Measurements from ENCODE around the gene TMEM87B. TPM values are rescaled to one million over a fixed set of nuclear protein-coding genes. Genes with fewer than 3 reads are reported as not detected.

The TMEM87B gene
- total RNA-seq, 2 experiments from 2014 or later, result 20.1 to 22.7 TPM

DNA sequence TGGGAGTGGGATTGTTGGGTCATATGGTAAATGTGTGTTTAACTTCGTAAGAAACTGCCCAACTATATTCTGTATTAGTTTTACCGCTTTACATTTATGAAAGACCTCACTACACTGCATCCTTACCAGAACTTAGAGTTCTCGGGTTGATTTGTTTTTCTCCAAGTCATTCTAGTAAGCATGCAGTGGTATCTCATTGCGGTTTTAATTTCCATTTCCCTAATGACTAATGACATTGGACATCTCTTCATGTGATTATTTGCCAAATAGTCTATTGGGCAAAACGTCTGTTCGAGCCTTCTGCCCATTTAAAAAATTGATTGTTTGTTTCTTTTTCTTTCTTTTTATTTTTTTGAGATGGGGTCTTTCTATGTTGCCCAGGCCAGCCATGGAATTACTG, 89.9 kb downstream of the TMEM87B start:
- no peaks in the 10 kb centered on the region for H3K36me3 Mint-ChIP-seq (ENCODE audit: low read depth)
- H3K27me3 Mint-ChIP-seq, result peaks cover 23% of the 10 kb centered on the region
- DNase-seq, result no peak
- CTCF ChIA-PET, result interaction anchor here (0.8 kb wide), 1 partner anchor 11 kb away, joined by 3 read pairs; no protein-coding TSS in a partner anchor
- no peak overlapping the region for H3K4me3 Mint-ChIP-seq
- POLR2A ChIA-PET, result no interaction called here
- no peak overlapping the region for H3K27ac Mint-ChIP-seq
- no peaks in the 10 kb centered on the region for H3K9me3 Mint-ChIP-seq
- H3K4me1 Mint-ChIP-seq, result peaks cover 1% of the 10 kb centered on the region

DNA sequence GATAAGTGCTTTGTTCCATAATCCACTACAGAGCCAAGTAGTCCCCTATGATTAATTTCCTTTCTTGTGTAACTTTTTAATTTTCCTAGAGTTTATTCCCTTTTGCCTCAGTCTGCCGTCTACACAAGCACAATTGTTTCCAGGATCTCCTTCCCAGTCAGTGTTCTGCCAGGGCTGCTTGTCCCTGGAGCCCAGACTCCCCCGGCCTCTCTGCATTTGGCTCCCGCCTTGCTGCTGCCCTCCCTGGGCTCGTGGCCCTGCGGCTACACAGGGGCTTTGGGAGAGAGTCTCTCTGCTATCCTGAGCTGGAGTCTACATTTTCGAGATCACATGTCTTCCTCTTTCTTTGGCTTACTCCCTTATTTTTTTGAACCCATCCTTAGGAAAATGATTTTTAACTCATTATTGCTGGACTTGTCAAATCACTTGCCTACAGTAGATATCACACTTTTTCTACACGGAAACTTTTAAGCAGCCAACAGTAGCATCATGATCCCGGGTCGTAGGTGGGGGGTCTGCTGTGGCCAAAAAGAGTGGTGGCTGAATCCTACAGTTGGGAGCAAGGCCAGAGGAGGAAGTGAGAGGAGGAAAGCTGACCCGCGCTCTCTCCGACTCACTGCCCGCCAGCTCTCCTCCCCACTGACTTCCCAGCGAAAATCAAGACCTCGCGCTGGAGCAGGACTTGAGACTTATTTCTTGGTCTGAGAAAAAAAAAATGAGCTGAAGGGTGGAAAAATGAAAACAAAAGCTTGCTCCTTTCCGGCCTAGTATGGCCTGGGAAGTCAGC, 92.5 kb downstream of the TMEM87B start:
- H3K36me3 Mint-ChIP-seq (ENCODE audit: low read depth), result no peaks in the 10 kb centered on the region
- no peaks in the 10 kb centered on the region for H3K9me3 Mint-ChIP-seq
- no peak for DNase-seq
- POLR2A ChIA-PET, result interaction anchor here (0.6 kb wide), 1 partner anchor 163 kb away, joined by 3 read pairs; no protein-coding TSS in a partner anchor
- H3K4me3 Mint-ChIP-seq, result no peak overlapping the region
- H3K4me1 Mint-ChIP-seq, result no peaks in the 10 kb centered on the region
- CTCF ChIA-PET, result interaction anchor here (0.7 to 0.8 kb wide), 2 partner anchors 10 to 36 kb away, joined by 3 read pairs; no protein-coding TSS in a partner anchor
- no peak overlapping the region for H3K27ac Mint-ChIP-seq
- peaks cover 5% of the 10 kb centered on the region for H3K27me3 Mint-ChIP-seq

DNA sequence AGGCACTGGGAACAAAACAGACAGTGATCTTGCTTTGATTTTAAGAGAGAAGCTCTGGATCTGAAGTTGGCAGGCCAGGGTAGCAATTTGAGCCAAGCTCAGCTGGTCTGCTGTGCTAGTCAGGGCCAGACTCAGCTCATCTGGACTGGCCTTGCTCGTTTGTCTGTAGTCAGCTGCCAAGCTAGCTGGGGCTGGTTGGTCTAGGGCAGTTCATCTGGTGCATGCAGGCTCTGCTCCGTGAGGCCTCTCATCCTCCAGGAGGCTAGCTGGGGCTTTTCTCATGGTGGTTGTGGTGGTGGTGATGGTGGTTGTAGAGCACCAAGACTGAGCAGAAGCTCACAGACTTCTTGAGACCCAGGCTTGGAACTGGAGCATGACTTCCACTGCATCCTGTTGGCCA, 93.4 kb downstream of the TMEM87B start:
- CTCF ChIA-PET, result interaction anchor here (0.7 to 1.1 kb wide), 2 partner anchors 35 to 66 kb away, joined by 3 read pairs; no protein-coding TSS in a partner anchor

DNA sequence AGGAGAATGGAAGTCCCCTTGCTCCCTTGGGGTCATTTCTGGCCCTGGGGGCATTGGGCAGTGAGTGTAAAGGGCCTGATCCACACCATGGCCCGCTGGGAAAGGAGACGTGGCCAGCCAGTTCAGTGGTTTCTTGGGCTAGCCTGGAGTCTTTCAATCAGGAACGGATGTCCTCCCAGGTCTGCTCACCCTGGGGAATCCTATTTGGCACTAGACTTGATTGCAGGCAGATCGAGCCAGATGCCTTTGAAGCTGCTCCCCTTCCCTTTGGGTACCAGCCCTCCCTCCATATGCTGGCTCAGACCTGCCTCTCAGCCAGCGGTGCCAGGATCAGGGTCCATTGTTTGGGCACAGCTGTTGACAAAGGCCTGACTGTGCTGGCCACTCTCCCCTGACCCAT, 94.1 kb downstream of the TMEM87B start:
- Mint-ChIP-seq H3K4me1 (peaks cover 3% of the 10 kb centered on the region), H3K4me3 (no peak overlapping the region), H3K9me3 (no peaks in the 10 kb centered on the region), H3K27ac (no peak overlapping the region), H3K36me3 (ENCODE audit: low read depth) (no peaks in the 10 kb centered on the region), H3K27me3 (no peaks in the 10 kb centered on the region)
- ChIA-PET CTCF (interaction anchor here (1.1 kb wide), 1 partner anchor 65 kb away, joined by 3 read pairs; no protein-coding TSS in a partner anchor), POLR2A (no interaction called here)
- no peak for DNase-seq

More for the DNA sequence above, 93.4 kb downstream of the TMEM87B start:
- H3K9me3 Mint-ChIP-seq, result no peaks in the 10 kb centered on the region
- H3K27ac Mint-ChIP-seq, result no peak overlapping the region
- no peak overlapping the region for H3K4me3 Mint-ChIP-seq
- POLR2A ChIA-PET, result interaction anchor here (0.6 kb wide), 1 partner anchor 164 kb away, joined by 3 read pairs; no protein-coding TSS in a partner anchor
- H3K36me3 Mint-ChIP-seq (ENCODE audit: low read depth), result no peaks in the 10 kb centered on the region
- no peaks in the 10 kb centered on the region for H3K27me3 Mint-ChIP-seq
- no peak for DNase-seq
- no peaks in the 10 kb centered on the region for H3K4me1 Mint-ChIP-seq

DNA sequence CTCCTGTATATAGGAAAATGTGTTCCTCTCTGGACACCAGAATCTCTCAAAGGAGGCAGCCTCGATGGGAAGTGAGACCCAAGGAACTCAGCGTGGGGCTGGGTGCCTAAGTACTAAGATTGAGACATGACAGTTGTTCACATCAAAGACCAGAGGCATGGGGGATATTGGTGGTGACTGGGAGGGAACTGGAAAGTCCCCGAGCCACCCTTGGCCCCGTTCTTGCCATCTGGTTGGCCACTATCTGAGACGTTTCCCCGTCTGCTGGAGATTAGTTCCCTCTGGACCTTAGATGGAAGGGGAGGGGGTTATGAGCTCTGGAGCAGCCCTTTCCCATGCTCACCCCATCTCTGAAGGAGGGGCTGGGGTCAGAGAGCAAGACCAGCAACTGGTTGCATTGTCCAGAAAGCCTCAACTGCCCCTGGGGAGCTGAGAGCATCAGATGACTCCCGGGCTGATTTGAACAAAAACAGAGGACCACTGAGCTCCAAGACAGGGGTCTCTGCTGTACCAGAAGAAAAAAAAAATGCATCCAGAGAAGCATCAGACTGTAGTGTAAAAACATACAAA, 94.9 kb downstream of the TMEM87B start:
- Mint-ChIP-seq H3K27ac (no peak overlapping the region), H3K9me3 (no peaks in the 10 kb centered on the region), H3K4me3 (no peak overlapping the region), H3K36me3 (ENCODE audit: low read depth) (no peaks in the 10 kb centered on the region), H3K4me1 (peaks cover 10% of the 10 kb centered on the region), H3K27me3 (no peaks in the 10 kb centered on the region)
- POLR2A ChIA-PET, result no interaction called here
- CTCF ChIA-PET, result interaction anchor here (1.6 kb wide), 1 partner anchor 13 kb away, joined by 6 read pairs; the partner anchor contains the start of gene FBLN7
- DNase-seq, result no peak

DNA sequence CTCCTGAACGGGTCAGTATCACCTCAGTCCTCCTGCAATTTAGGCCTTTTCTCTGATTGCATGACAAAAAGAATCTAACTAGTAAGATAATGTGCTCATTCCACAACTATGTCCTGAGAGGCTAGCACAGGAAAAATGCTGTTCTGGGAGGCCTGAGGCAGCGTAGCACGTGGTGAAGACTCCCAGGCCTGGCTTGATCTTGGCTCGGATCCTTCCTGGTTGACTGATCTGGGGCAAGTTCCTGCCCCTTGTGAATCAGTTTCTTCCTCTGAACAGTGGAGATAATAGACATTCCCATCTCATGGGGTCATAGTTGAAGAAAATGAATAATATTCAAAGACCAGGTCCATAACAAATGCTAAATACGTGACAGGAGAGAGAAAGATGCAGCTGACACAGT, 95.4 kb downstream of the TMEM87B start:
- Mint-ChIP-seq H3K4me3 (no peak overlapping the region), H3K9me3 (no peaks in the 10 kb centered on the region), H3K4me1 (peaks cover 15% of the 10 kb centered on the region), H3K27me3 (no peaks in the 10 kb centered on the region), H3K27ac (no peak overlapping the region), H3K36me3 (ENCODE audit: low read depth) (no peaks in the 10 kb centered on the region)
- DNase-seq, result no peak
- ChIA-PET POLR2A (no interaction called here), CTCF (interaction anchor here (1.6 kb wide), 1 partner anchor 13 kb away, joined by 6 read pairs; the partner anchor contains the start of gene FBLN7)

DNA sequence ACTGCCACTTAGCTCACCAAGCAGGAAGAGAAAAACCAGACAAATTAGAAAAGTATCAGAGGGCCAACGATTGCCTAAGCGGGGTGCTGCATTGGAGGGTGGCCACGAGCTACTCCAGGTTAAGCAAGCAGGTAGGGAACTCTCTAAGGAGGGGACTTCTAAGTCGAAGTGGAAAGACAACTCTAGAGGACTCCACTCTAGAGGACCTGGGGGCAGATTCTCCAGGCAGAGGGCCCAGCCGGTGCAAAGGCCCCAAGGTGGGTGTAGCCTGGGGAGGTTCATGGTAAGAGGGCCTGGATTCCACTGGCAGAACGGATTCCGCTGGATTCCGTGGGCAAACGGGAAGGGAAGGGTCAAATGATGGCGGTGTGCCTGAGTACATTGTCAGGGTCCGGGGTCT, 95.8 kb downstream of the TMEM87B start:
- no peak for DNase-seq
- Mint-ChIP-seq H3K9me3 (no peaks in the 10 kb centered on the region), H3K4me1 (peaks cover 19% of the 10 kb centered on the region), H3K36me3 (ENCODE audit: low read depth) (no peaks in the 10 kb centered on the region), H3K4me3 (no peak overlapping the region), H3K27ac (no peak overlapping the region), H3K27me3 (no peaks in the 10 kb centered on the region)
- ChIA-PET POLR2A (no interaction called here), CTCF (interaction anchor here (1.6 kb wide), 1 partner anchor 14 kb away, joined by 6 read pairs; the partner anchor contains the start of gene FBLN7)

DNA sequence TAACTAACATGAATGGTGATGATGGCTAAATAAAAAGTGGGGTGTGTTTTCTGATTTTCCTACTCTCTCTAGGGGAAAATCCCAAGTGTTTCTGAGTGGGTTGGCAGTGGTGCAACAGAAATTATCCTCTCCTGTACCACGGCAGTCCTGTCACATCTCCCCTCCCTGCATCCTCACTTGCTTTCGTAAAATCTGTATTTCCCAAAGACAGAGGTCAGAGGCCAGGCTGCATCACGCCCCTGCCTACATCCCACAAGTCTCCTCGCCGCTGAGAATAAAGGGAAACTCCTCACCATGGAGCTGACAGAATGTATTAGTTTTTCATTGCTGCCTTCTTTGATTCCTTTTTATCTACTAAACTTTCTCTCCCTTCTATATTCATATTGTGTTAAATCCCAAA, 96.2 kb downstream of the TMEM87B start:
- CTCF ChIA-PET, result interaction anchor here (1.6 kb wide), 1 partner anchor 14 kb away, joined by 6 read pairs; the partner anchor contains the start of gene FBLN7
- Mint-ChIP-seq H3K9me3 (no peaks in the 10 kb centered on the region), H3K4me1 (peaks cover 23% of the 10 kb centered on the region), H3K27ac (no peak overlapping the region), H3K36me3 (ENCODE audit: low read depth) (no peaks in the 10 kb centered on the region), H3K27me3 (no peaks in the 10 kb centered on the region), H3K4me3 (no peak overlapping the region)
- POLR2A ChIA-PET, result no interaction called here
- DNase-seq, result no peak

DNA sequence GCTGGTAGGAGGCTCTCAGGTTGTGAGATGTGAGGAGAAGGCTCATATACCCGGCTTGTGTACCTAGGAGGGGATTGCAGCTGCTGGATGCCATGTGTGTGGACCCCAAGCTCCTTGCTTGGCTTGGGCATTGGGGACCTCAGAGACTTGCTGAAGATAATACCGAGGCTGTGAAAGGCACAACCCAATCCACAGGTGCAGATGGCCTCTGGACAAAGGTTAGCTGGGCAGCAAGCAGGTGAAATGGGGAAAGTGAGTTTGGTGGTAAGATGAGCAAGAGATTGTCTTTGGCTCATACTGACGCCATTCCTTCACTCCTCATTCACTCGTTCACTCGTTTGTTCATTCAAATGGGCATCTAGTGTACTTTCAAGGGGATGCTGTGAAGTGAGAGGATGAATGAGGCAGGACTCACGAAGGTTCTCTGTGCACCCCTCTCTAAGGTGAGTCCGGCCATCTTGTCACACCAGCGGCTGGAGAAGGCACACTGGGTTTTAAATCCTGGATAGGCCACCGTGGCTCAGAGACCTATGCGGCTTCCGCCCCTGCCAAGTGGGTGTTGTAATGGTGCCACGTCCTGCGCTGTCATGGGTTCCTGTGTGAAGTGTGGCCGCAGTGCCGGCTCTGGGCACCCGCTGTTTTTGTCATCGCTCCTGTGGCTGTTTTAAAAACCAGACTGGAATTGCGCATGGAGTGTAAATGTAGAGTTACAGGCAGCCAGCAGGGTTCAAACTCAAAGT, 96.8 kb downstream of the TMEM87B start:
- Mint-ChIP-seq H3K4me1 (peaks cover 28% of the 10 kb centered on the region), H3K36me3 (ENCODE audit: low read depth) (no peaks in the 10 kb centered on the region), H3K27me3 (no peaks in the 10 kb centered on the region), H3K9me3 (no peaks in the 10 kb centered on the region), H3K27ac (no peak overlapping the region), H3K4me3 (no peak overlapping the region)
- POLR2A ChIA-PET, result no interaction called here
- CTCF ChIA-PET, result interaction anchor here (2.1 kb wide), 1 partner anchor 12 kb away, joined by 7 read pairs; no protein-coding TSS in a partner anchor
- no peak for DNase-seq

DNA sequence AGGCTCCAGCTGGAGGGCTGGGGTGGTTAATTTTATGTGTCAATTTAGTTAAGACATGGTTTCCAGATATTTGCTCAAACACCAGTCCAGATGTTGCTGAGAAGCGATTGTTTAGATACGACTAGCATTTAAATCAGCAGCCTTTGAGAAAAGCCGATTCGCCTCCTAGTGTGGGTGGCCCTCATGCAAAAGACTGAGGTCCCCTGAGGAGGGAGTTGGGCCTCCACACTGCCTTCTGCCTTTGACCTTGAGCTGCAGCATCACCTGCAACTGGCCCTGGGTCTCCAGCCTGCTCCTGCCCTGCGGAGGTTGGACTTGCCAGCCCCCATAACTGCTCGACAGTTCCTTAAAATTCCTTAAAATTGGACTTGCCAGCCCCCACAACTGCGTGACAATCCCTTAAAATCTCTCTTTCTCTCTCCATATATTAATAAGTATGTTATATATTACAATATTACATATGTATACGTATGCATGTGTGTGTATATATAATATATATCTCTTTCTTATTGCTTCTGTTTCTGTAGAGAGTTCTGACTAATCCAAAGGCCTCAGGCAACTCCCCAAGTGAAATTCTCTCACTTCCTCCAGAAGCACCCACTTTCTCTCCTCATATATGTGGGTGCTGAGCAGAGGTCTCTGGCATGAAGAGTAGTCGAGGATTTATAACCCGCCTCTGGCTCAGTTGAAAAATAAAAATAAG, 97.6 kb downstream of the TMEM87B start:
- Mint-ChIP-seq H3K4me3 (no peak overlapping the region), H3K27me3 (no peaks in the 10 kb centered on the region), H3K27ac (no peak overlapping the region), H3K4me1 (peaks cover 31% of the 10 kb centered on the region), H3K9me3 (no peaks in the 10 kb centered on the region), H3K36me3 (ENCODE audit: low read depth) (no peaks in the 10 kb centered on the region)
- CTCF ChIA-PET, result interaction anchor here (2.1 kb wide), 1 partner anchor 12 kb away, joined by 7 read pairs; no protein-coding TSS in a partner anchor
- POLR2A ChIA-PET, result no interaction called here
- DNase-seq, result no peak

DNA sequence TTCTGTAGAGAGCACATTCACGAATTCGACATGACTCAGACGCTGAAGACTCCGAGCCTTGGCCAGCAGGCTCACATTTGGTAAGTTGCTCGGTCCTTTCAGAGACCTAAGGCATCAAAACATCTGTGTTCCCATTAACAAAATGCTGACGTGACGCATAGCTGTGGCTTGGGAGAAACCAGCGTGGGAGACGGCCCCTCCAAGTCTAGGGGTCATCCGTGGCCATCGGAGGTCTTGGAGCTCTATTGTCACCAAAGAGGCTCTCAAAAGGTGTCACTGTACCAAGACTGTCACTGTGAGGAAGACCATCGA, 98.1 kb downstream of the TMEM87B start:
- DNase-seq, result no peak
- POLR2A ChIA-PET, result no interaction called here
- no peaks in the 10 kb centered on the region for H3K9me3 Mint-ChIP-seq
- no peaks in the 10 kb centered on the region for H3K36me3 Mint-ChIP-seq (ENCODE audit: low read depth)
- CTCF ChIA-PET, result interaction anchor here (2.1 kb wide), 1 partner anchor 11 kb away, joined by 7 read pairs; no protein-coding TSS in a partner anchor
- no peaks in the 10 kb centered on the region for H3K27me3 Mint-ChIP-seq
- H3K27ac Mint-ChIP-seq, result no peak overlapping the region
- peaks cover 31% of the 10 kb centered on the region for H3K4me1 Mint-ChIP-seq
- H3K4me3 Mint-ChIP-seq, result no peak overlapping the region

DNA sequence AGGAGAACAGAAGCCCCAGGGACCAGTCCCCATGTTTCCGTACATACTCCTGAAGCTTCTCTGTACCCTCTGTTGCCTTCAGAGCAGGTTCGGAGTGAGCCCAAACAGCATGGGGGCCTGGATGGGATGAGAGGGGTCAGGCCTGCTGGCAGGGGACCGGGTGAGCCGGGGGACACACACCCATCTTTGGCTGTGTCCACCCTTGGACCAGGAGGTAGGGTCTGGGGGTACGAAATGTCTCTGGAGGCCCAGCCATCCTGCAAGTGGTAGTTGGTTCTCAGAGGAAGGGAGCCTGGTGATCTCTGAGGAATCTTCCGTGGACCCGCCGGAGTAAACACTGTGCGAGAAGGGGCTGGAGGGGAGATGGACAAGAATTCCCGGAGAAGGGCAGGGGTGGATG, 98.4 kb downstream of the TMEM87B start:
- H3K27me3 Mint-ChIP-seq, result no peaks in the 10 kb centered on the region
- no peaks in the 10 kb centered on the region for H3K36me3 Mint-ChIP-seq (ENCODE audit: low read depth)
- no peaks in the 10 kb centered on the region for H3K9me3 Mint-ChIP-seq
- no peak overlapping the region for H3K27ac Mint-ChIP-seq
- H3K4me3 Mint-ChIP-seq, result no peak overlapping the region
- ChIA-PET POLR2A (no interaction called here), CTCF (interaction anchor here (2.1 kb wide), 1 partner anchor 11 kb away, joined by 7 read pairs; no protein-coding TSS in a partner anchor)
- H3K4me1 Mint-ChIP-seq, result peaks cover 31% of the 10 kb centered on the region
- DNase-seq, result no peak
